GM19468 (cell line): ENCODE data around the gene DDB1.

Experiments
- ATAC-seq: cut with Tn5 transposase; IDR thresholded peaks from one replicate; pipeline ENCODE4 v1.9.1; 2021; ENCODE audit warnings: mild to moderate bottlenecking, moderate library complexity, moderate number of reproducible peaks; ENCODE audit not compliant: unreplicated experiment; ENCODE audit errors: extremely low read depth

DDB1 gene

GRCh38 chr11:61357233-61357893, 24.5 kb upstream of the DDB1 start:
- peak; percentile 33 for ATAC-seq

GRCh38 chr11:61356706-61357105, 23.8 kb upstream of the DDB1 start:
- ATAC-seq: no peak

GRCh38 chr11:61354208-61354607, 21.3 kb upstream of the DDB1 start:
- no peak for ATAC-seq

- ATAC-seq: no peak
Measured at GRCh38 chr11:61353131-61354067, 20.5 kb upstream of the DDB1 start.

GRCh38 chr11:61352038-61352437, 19.1 kb upstream of the DDB1 start:
- no peak for ATAC-seq

- no peak for ATAC-seq
Measured at GRCh38 chr11:61350803-61351202, 17.9 kb upstream of the DDB1 start.

GRCh38 chr11:61350336-61350735, 17.4 kb upstream of the DDB1 start:
- ATAC-seq: no peak

GRCh38 chr11:61349916-61350315, 17.0 kb upstream of the DDB1 start:
- no peak for ATAC-seq

GRCh38 chr11:61349189-61349751, 16.4 kb upstream of the DDB1 start:
- ATAC-seq: no peak

- no peak for ATAC-seq
Measured at GRCh38 chr11:61347916-61348461, 15.1 kb upstream of the DDB1 start.

GRCh38 chr11:61345954-61346843, 13.3 kb upstream of the DDB1 start:
- no peak for ATAC-seq

GRCh38 chr11:61345170-61345610, 12.3 kb upstream of the DDB1 start:
- no peak for ATAC-seq

GRCh38 chr11:61343792-61344745, 11.2 kb upstream of the DDB1 start:
- no peak for ATAC-seq

GRCh38 chr11:61342207-61342803, 9.4 kb upstream of the DDB1 start:
- no peak for ATAC-seq

- no peak for ATAC-seq
Measured at GRCh38 chr11:61341706-61342105, 8.8 kb upstream of the DDB1 start.

- ATAC-seq: no peak
Measured at GRCh38 chr11:61340979-61341378, 8.1 kb upstream of the DDB1 start.

- ATAC-seq: no peak
Measured at GRCh38 chr11:61339490-61339878, 6.6 kb upstream of the DDB1 start.

GRCh38 chr11:61338783-61339489, 6.0 kb upstream of the DDB1 start:
- ATAC-seq: no peak
